Measurements from ENCODE around the gene RBM12. TPM values are rescaled to one million over a fixed set of nuclear protein-coding genes. Genes with fewer than 3 reads are reported as not detected.

Gene RBM12
- total and polyA plus RNA-seq, 8 donors: 7.9 to 147 (median 24.2) TPM

- no peaks in the 10 kb centered on the region for H3K9me3 ChIP-seq
- no peaks in the 10 kb centered on the region for H3K27me3 ChIP-seq
- H3K27ac ChIP-seq: no peak overlapping the region
- no peaks in the 10 kb centered on the region for H3K36me3 ChIP-seq
- no peak for TF ChIP-seq POLR2AphosphoS5 (IDR thresholded peaks at IDR 0.05)
- TF ChIP-seq POLR2A (IDR thresholded peaks at IDR 0.05): no peak
- TF ChIP-seq, protein P1, sequence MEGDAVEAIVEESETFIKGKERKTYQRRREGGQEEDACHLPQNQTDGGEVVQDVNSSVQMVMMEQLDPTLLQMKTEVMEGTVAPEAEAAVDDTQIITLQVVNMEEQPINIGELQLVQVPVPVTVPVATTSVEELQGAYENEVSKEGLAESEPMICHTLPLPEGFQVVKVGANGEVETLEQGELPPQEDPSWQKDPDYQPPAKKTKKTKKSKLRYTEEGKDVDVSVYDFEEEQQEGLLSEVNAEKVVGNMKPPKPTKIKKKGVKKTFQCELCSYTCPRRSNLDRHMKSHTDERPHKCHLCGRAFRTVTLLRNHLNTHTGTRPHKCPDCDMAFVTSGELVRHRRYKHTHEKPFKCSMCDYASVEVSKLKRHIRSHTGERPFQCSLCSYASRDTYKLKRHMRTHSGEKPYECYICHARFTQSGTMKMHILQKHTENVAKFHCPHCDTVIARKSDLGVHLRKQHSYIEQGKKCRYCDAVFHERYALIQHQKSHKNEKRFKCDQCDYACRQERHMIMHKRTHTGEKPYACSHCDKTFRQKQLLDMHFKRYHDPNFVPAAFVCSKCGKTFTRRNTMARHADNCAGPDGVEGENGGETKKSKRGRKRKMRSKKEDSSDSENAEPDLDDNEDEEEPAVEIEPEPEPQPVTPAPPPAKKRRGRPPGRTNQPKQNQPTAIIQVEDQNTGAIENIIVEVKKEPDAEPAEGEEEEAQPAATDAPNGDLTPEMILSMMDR (IDR thresholded peaks at IDR 0.05): no peak
- TF ChIP-seq EP300 (IDR thresholded peaks at IDR 0.05): no peak
- 76 to 86% (median 82%) methylated on average over 2 of the region's 2 CpGs for WGBS, 5 donors
- intact Hi-C loops (cut with DNase I; ENCODE audit: low total_unique reads): no loop called here
- no peak overlapping the region for H3K4me3 ChIP-seq
- DNase-seq: no peak
- H3K4me1 ChIP-seq: peaks cover 0 to 42% (median 17%) of the 10 kb centered on the region in 4 donors
These were observed 19.9 kb downstream of the RBM12 start for GRCh38 chr20:35644806-35645205.

DNA sequence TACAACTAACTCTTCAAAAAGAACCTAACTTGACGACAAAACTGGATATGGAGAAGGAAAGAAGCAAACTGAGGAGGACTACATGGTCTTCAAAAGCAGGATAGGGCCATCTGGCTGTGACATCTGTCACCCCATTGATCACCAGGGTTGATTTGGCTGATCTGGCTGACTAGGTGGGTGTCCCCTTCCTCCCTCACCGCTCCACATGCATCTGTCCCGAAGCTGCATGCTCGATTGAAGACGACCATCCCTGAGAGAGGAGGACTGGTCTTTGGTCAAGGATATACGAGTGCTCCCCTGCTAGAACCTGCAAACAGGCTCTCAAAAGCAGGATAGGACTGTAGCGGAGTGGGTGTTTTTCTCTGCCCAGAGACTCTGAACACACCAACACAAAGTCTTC, 21.7 kb downstream of the RBM12 start:
- Histone ChIP-seq H3K4me3 (no peak overlapping the region), H3K36me3 (no peaks in the 10 kb centered on the region), H3K27ac (no peak overlapping the region), H3K4me1 (peaks cover 0 to 42% (median 9%) of the 10 kb centered on the region in 4 donors), H3K9me3 (no peaks in the 10 kb centered on the region), H3K27me3 (no peaks in the 10 kb centered on the region)
- 93 to 96% (median 94%) methylated on average over 7 of the region's 7 CpGs for WGBS, 5 donors
- TF ChIP-seq POLR2A (IDR thresholded peaks at IDR 0.05) (no peak), EP300 (IDR thresholded peaks at IDR 0.05) (no peak), POLR2AphosphoS5 (IDR thresholded peaks at IDR 0.05) (no peak)
- TF ChIP-seq, protein P1 (IDR thresholded peaks at IDR 0.05): no peak
- DNase-seq: no peak
- intact Hi-C loops (cut with DNase I; ENCODE audit: low total_unique reads): no loop called here

DNA sequence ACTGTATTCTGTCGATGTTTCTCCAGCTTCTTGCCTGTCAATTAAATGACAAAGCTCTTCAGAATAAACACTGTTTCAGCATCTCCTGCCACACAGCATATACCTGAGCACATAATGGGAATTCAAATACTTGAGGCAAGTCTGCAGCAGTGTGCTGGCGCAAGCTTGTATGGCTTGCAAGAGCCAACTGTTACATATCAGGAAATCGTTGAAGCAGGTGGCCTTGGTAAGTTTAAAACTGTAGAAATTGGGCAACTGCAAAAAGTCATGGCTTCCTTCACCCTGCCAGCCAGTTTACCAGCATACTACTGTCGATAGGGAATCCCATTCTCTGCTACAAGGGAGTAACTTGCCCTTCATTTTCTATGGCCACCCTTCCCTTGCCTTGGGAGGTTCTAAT, 23.0 kb downstream of the RBM12 start:
- WGBS, 5 donors: 85 to 94% (median 90%) methylated on average over 4 of the region's 4 CpGs
- Histone ChIP-seq H3K27me3 (no peaks in the 10 kb centered on the region), H3K36me3 (no peaks in the 10 kb centered on the region), H3K4me1 (peaks cover 0 to 44% (median 15%) of the 10 kb centered on the region in 4 donors), H3K27ac (no peak overlapping the region), H3K4me3 (no peak overlapping the region), H3K9me3 (no peaks in the 10 kb centered on the region)
- no peak for DNase-seq
- no peak for TF ChIP-seq POLR2AphosphoS5 (IDR thresholded peaks at IDR 0.05)
- TF ChIP-seq POLR2A (IDR thresholded peaks at IDR 0.05): no peak
- TF ChIP-seq, protein P1 (IDR thresholded peaks at IDR 0.05): no peak
- TF ChIP-seq EP300 (IDR thresholded peaks at IDR 0.05): no peak
- intact Hi-C loops (cut with DNase I; ENCODE audit: low total_unique reads): no loop called here

GRCh38 chr20:35640724-35641123, 24.0 kb downstream of the RBM12 start:
- no peak for TF ChIP-seq POLR2AphosphoS5 (IDR thresholded peaks at IDR 0.05)
- TF ChIP-seq, protein P1 (IDR thresholded peaks at IDR 0.05): no peak
- H3K27me3 ChIP-seq: no peaks in the 10 kb centered on the region
- no peaks in the 10 kb centered on the region for H3K9me3 ChIP-seq
- H3K4me1 ChIP-seq: peaks cover 0 to 44% (median 20%) of the 10 kb centered on the region in 4 donors
- DNase-seq: no peak
- H3K4me3 ChIP-seq: no peak overlapping the region
- intact Hi-C loops (cut with DNase I; ENCODE audit: low total_unique reads): no loop called here
- H3K36me3 ChIP-seq: no peaks in the 10 kb centered on the region
- H3K27ac ChIP-seq: no peak overlapping the region
- 75 to 84% (median 83%) methylated on average over 3 of the region's 3 CpGs for WGBS, 5 donors

Measured in stomach (tissue), 9 donors.